Cardiac fibroblast (primary cell): ENCODE measurements around the gene ZNF786.
"Not testable (repeated sequence)": the region's sequence is repeated elsewhere in the genome, so short reads cannot be mapped to it uniquely, and the experiment has no call there.

ENCODE experiments used
- DNase-seq, 2 donors: peaks; one replicate each; pipeline versions ENCODE4 v3.0.0 to v3.0.0-alpha.2; 2010; ENCODE audit warnings: low read depth in 2 of 2
- H3K4me3 ChIP-seq, 2 donors: replicated peaks in 1 of 2; 1 replicate in 1 of 2; 2 replicates in 1 of 2; pipeline ENCODE4 v1.5.1; 2011; ENCODE audit warnings: low read depth in 2 of 2, low read length in 2 of 2, mild to moderate bottlenecking in 2 of 2, moderate library complexity in 1 of 2
- TF ChIP-seq, protein P1 (sequence below): IDR thresholded peaks from one replicate; pipeline ENCODE4 v1.5.1; 2011; ENCODE audit warnings: low read depth, mild to moderate bottlenecking, low read length, inconsistent platforms

Gene ZNF786

GRCh38 chr7:149071641-149072437, 18.7 kb downstream of the ZNF786 start:
- no peak overlapping the region for H3K4me3 ChIP-seq
- TF ChIP-seq, protein P1, sequence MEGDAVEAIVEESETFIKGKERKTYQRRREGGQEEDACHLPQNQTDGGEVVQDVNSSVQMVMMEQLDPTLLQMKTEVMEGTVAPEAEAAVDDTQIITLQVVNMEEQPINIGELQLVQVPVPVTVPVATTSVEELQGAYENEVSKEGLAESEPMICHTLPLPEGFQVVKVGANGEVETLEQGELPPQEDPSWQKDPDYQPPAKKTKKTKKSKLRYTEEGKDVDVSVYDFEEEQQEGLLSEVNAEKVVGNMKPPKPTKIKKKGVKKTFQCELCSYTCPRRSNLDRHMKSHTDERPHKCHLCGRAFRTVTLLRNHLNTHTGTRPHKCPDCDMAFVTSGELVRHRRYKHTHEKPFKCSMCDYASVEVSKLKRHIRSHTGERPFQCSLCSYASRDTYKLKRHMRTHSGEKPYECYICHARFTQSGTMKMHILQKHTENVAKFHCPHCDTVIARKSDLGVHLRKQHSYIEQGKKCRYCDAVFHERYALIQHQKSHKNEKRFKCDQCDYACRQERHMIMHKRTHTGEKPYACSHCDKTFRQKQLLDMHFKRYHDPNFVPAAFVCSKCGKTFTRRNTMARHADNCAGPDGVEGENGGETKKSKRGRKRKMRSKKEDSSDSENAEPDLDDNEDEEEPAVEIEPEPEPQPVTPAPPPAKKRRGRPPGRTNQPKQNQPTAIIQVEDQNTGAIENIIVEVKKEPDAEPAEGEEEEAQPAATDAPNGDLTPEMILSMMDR, result peak; percentile 5

GRCh38 chr7:149071182-149071635, 19.3 kb downstream of the ZNF786 start:
- no peak for DNase-seq
- H3K4me3 ChIP-seq, result no peak overlapping the region
- TF ChIP-seq, protein P1, result no peak

More at GRCh38 chr7:149071641-149072437, 18.7 kb downstream of the ZNF786 start:
- DNase-seq, result no peak

DNA sequence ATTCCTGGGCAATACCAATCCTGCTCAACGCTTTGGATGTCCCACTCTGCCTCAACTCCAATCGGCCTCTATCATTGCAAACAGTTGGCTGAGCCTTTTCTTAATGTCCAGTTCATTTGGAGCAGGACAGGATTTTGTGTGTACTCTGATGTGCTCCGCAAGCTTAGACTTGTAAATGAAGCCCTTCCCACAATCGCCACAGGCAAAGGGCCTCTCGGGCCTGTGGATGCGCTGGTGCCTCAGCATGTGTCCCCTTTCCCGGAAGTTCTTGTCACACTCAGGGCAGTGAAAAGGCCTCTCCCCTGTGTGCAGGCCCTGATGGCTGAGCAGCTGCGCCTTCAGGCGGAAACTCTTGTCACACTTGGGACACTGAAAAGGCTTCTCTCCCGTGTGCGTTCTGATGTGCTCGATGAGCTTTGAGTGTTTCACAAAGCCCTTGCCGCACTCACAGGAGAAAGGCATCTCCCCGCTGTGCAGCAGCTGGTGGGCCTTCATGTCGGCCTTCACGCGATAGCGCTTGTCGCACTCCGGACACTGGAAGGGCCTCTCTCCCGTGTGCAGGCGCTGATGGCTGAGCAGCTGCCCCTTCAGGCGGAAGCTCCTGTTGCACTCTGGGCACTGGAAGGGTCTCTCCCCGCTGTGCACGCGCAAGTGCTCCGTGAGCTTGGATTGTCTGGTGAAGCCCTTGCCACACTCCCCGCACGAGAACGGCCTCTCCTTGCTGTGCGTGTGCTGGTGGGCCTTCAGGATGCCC, 20.0 kb downstream of the ZNF786 start:
- no peak for DNase-seq
- TF ChIP-seq, protein P1, result no peak
- H3K4me3 ChIP-seq, result no peak overlapping the region

DNA sequence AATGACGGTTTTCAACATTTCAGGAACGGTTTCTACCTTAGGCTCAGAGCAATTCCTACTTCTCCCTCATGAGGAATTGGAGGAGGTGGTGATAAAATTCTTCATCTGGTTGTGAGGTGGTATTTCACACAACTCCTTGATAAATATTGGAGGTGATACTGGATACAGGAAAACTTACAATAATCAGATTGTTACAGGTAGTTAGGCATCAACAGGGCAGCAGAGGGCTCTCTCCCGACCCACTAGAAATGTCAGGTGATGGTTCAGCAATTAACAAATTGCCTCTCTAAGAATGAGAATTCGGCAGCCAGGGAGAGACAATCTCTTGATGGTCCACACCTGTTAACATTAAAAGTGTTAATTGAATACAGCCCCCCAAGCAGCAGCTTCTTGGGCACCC, 22.6 kb downstream of the ZNF786 start:
- no peak for DNase-seq
- TF ChIP-seq, protein P1, result no peak

GRCh38 chr7:149063476-149063875, 27.0 kb downstream of the ZNF786 start:
- TF ChIP-seq, protein P1, result no peak
- no peak for DNase-seq

More for the DNA sequence above, 22.6 kb downstream of the ZNF786 start:
- H3K4me3 ChIP-seq, result no peak overlapping the region

GRCh38 chr7:149062217-149062899, 28.2 kb downstream of the ZNF786 start:
- not testable (repeated sequence) for DNase-seq, H3K4me3 ChIP-seq

More at GRCh38 chr7:149063476-149063875, 27.0 kb downstream of the ZNF786 start:
- H3K4me3 ChIP-seq, result no peak overlapping the region
